ENCODE data around the gene UGT1A7.

The UGT1A7 gene

DNA sequence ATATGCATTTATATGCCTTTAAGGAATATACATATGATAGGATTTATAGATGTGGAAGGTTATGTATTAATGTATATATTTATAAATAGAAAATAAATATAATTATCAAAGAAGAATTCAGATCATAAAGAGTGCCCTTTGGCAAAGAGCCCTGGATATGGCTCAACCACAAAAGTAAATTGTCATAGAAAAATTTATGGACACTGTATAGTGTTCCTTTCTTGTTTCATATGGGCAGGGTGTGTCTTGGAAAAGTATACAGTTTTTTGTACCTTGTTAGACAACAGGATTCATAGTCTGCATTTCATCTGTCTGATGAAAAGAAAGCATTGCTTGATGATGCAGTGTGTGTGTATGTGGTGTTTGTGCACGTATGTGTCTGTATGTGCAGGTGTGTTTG, 2.9 kb downstream of the UGT1A7 start:
- no peak overlapping the region for H3K4me3 ChIP-seq (ENCODE audit: low read length)
- H3K36me3 ChIP-seq (ENCODE audit: insufficient read depth, low read length): no peaks in the 10 kb centered on the region
- H3K4me1 ChIP-seq (ENCODE audit: insufficient read depth, low read length): no peaks in the 10 kb centered on the region
- WGBS: 94% methylated on average over 1 of the region's 1 CpG
- no peaks in the 10 kb centered on the region for H3K27me3 ChIP-seq (ENCODE audit: insufficient read depth, low read length)
- H3K9ac ChIP-seq (ENCODE audit: low read depth, low read length): no peak overlapping the region
- no peaks in the 10 kb centered on the region for H3K9me3 ChIP-seq (ENCODE audit: insufficient read depth, low read depth, low read length)
- no peak overlapping the region for H3K27ac ChIP-seq (ENCODE audit: low read depth, low read length)

GRCh38 chr2:233686928-233687327, 5.2 kb downstream of the UGT1A7 start:
- H3K9me3 ChIP-seq (ENCODE audit: insufficient read depth, low read depth, low read length): no peaks in the 10 kb centered on the region
- no peaks in the 10 kb centered on the region for H3K27me3 ChIP-seq (ENCODE audit: insufficient read depth, low read length)
- H3K27ac ChIP-seq (ENCODE audit: low read depth, low read length): no peak overlapping the region
- H3K4me3 ChIP-seq (ENCODE audit: low read length): no peak overlapping the region
- WGBS: 86% methylated on average over 5 of the region's 5 CpGs
- no peak overlapping the region for H3K9ac ChIP-seq (ENCODE audit: low read depth, low read length)
- H3K36me3 ChIP-seq (ENCODE audit: insufficient read depth, low read length): no peaks in the 10 kb centered on the region
- no peaks in the 10 kb centered on the region; the same call in 1 of the 2 replicates for H3K4me1 ChIP-seq (ENCODE audit: insufficient read depth, low read length)

- no peak overlapping the region for H3K4me3 ChIP-seq (ENCODE audit: low read length)
- no peak overlapping the region for H3K27ac ChIP-seq (ENCODE audit: low read depth, low read length)
- no peaks in the 10 kb centered on the region for H3K9me3 ChIP-seq (ENCODE audit: insufficient read depth, low read depth, low read length)
- H3K36me3 ChIP-seq (ENCODE audit: insufficient read depth, low read length): no peaks in the 10 kb centered on the region
- WGBS: 99% methylated on average over 3 of the region's 5 CpGs
- H3K4me1 ChIP-seq (ENCODE audit: insufficient read depth, low read length): no peaks in the 10 kb centered on the region; the same call in 1 of the 2 replicates
- no peaks in the 10 kb centered on the region for H3K27me3 ChIP-seq (ENCODE audit: insufficient read depth, low read length)
- no peak overlapping the region for H3K9ac ChIP-seq (ENCODE audit: low read depth, low read length)
Observed at GRCh38 chr2:233688341-233688740, 6.6 kb downstream of the UGT1A7 start.

DNA sequence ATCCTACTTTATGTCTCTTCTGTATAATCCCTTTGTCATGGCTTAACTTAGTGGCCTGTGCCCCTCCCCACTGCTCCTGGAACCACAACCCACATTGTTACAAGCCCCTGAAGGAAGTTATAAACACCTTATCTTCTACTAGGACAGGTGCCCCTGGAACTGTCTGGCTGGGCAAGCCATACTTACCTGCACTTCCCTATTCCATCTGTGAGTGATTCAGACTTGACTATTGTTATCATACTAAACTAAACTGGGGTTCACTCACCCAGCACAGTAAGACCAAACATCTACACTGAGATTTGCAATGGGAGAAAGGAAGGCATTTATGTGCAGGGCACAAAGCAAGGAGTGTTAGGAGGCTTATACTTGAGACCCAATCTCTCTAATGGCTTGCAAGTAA, 7.3 kb downstream of the UGT1A7 start:
- no peak overlapping the region for H3K4me3 ChIP-seq (ENCODE audit: low read length)
- H3K27ac ChIP-seq (ENCODE audit: low read depth, low read length): no peak overlapping the region
- no peaks in the 10 kb centered on the region for H3K9me3 ChIP-seq (ENCODE audit: insufficient read depth, low read depth, low read length)
- no peak overlapping the region for H3K9ac ChIP-seq (ENCODE audit: low read depth, low read length)
- H3K27me3 ChIP-seq (ENCODE audit: insufficient read depth, low read length): no peaks in the 10 kb centered on the region
- no peaks in the 10 kb centered on the region; the same call in 1 of the 2 replicates for H3K4me1 ChIP-seq (ENCODE audit: insufficient read depth, low read length)
- no peaks in the 10 kb centered on the region for H3K36me3 ChIP-seq (ENCODE audit: insufficient read depth, low read length)

DNA sequence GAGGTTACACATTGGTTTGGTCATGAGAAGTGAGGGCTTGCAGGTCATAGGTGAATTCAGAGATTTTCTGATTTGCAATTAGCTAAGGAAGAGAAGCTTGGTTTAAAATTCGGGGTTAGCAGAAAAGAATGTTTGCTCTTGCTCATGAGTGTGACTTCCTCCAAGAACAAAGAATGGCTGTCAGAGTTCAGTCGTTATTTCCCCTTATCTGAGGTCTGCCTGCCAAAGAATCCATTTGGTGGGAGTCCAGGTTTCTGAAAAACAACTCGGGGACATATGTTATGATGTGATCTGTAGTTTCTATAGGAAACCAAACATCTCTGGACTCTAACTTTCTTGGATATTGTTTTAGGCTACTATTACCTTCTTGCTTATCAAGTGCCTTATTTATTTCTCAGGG, 7.8 kb downstream of the UGT1A7 start:
- no peak overlapping the region for H3K27ac ChIP-seq (ENCODE audit: low read depth, low read length)
- no peak overlapping the region for H3K4me3 ChIP-seq (ENCODE audit: low read length)
- H3K4me1 ChIP-seq (ENCODE audit: insufficient read depth, low read length): no peaks in the 10 kb centered on the region; the same call in 1 of the 2 replicates
- H3K27me3 ChIP-seq (ENCODE audit: insufficient read depth, low read length): no peaks in the 10 kb centered on the region
- H3K9ac ChIP-seq (ENCODE audit: low read depth, low read length): no peak overlapping the region
- WGBS: 64% methylated on average over 3 of the region's 3 CpGs
- no peaks in the 10 kb centered on the region for H3K36me3 ChIP-seq (ENCODE audit: insufficient read depth, low read length)
- H3K9me3 ChIP-seq (ENCODE audit: insufficient read depth, low read depth, low read length): no peaks in the 10 kb centered on the region

DNA sequence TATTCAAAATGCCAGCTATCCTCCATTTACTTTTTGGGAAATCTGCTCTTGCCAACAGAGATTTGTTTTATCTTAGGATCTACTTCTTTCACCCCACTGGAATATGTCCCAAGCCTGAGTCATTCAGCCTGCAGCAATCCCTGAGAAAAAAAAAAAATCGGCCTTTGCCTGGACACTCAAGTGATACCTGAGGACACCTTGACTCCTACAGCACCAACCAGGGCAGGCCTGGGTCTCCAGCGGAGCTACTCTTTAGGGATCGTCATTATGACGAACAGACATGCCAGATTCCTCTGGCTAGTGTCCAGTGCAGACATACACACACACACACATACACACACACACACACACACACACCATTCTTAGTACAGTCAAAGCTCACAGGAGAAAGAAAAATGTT, 8.7 kb downstream of the UGT1A7 start:
- no peak overlapping the region for H3K4me3 ChIP-seq (ENCODE audit: low read length)
- no peak overlapping the region for H3K9ac ChIP-seq (ENCODE audit: low read depth, low read length)
- no peaks in the 10 kb centered on the region for H3K9me3 ChIP-seq (ENCODE audit: insufficient read depth, low read depth, low read length)
- H3K27ac ChIP-seq (ENCODE audit: low read depth, low read length): no peak overlapping the region
- H3K36me3 ChIP-seq (ENCODE audit: insufficient read depth, low read length): no peaks in the 10 kb centered on the region
- WGBS: 93% methylated on average over 4 of the region's 4 CpGs
- no peaks in the 10 kb centered on the region for H3K27me3 ChIP-seq (ENCODE audit: insufficient read depth, low read length)
- no peaks in the 10 kb centered on the region; the same call in 1 of the 2 replicates for H3K4me1 ChIP-seq (ENCODE audit: insufficient read depth, low read length)

- Histone ChIP-seq H3K9me3 (ENCODE audit: insufficient read depth, low read depth, low read length) (no peaks in the 10 kb centered on the region), H3K27ac (ENCODE audit: low read depth, low read length) (no peak overlapping the region), H3K4me3 (ENCODE audit: low read length) (no peak overlapping the region), H3K9ac (ENCODE audit: low read depth, low read length) (no peak overlapping the region), H3K4me1 (ENCODE audit: insufficient read depth, low read length) (no peaks in the 10 kb centered on the region; the same call in 1 of the 2 replicates), H3K36me3 (ENCODE audit: insufficient read depth, low read length) (no peaks in the 10 kb centered on the region), H3K27me3 (ENCODE audit: insufficient read depth, low read length) (no peaks in the 10 kb centered on the region)
- 81% methylated on average over 10 of the region's 11 CpGs for WGBS
Observed at GRCh38 chr2:233691443-233692433, 10.0 kb downstream of the UGT1A7 start.

DNA sequence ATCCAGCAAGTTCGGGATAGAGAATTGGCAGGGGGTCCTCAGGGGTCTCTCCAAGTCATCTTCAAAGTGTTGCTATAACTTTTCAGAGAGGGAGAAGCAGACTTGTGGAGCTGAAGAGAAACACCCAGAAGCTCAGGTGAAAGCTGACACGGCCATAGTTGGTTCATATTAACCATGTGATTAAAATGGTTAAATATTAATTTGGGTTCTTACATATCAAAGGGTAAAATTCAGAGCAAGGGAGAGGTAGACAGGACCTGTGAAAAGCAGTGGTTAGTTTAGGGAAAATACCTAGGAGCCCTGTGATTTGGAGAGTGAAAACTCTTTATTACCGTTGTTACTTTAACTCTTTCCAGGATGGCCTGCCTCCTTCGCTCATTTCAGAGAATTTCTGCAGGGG, 10.9 kb downstream of the UGT1A7 start, which contains the start of gene UGT1A6:
TSS of gene UGT1A6 (plus strand) at position 243 of the 400 bp plus-strand sequence. CDS start at position 358, 115 bp downstream.
- Histone ChIP-seq H3K27ac (ENCODE audit: low read depth, low read length) (no peak within 1 kb of the TSS), H3K4me3 (ENCODE audit: low read length) (no peak within 1 kb of the TSS), H3K9me3 (ENCODE audit: insufficient read depth, low read depth, low read length) (no peaks in the 10 kb centered on the region), H3K4me1 (ENCODE audit: insufficient read depth, low read length) (no peaks in the 10 kb centered on the region; the same call in 1 of the 2 replicates), H3K9ac (ENCODE audit: low read depth, low read length) (no peak within 1 kb of the TSS), H3K27me3 (ENCODE audit: insufficient read depth, low read length) (no peaks in the 10 kb centered on the region), H3K36me3 (ENCODE audit: insufficient read depth, low read length) (no peaks in the 10 kb centered on the region)
- WGBS: 95% methylated on average over 4 of the region's 4 CpGs

- 79% methylated on average over 6 of the region's 6 CpGs for WGBS
- no peaks in the 10 kb centered on the region; the same call in 1 of the 2 replicates for H3K4me1 ChIP-seq (ENCODE audit: insufficient read depth, low read length)
- no peak overlapping the region for H3K4me3 ChIP-seq (ENCODE audit: low read length)
- H3K27ac ChIP-seq (ENCODE audit: low read depth, low read length): no peak overlapping the region
- no peak overlapping the region for H3K9ac ChIP-seq (ENCODE audit: low read depth, low read length)
- no peaks in the 10 kb centered on the region for H3K36me3 ChIP-seq (ENCODE audit: insufficient read depth, low read length)
- no peaks in the 10 kb centered on the region for H3K27me3 ChIP-seq (ENCODE audit: insufficient read depth, low read length)
- no peaks in the 10 kb centered on the region for H3K9me3 ChIP-seq (ENCODE audit: insufficient read depth, low read depth, low read length)
Observed at GRCh38 chr2:233693963-233694362, 12.3 kb downstream of the UGT1A7 start.

GRCh38 chr2:233698740-233699139, 17.0 kb downstream of the UGT1A7 start:
- peaks cover 7% of the 10 kb centered on the region; the same call in 1 of the 2 replicates for H3K4me1 ChIP-seq (ENCODE audit: insufficient read depth, low read length)
- H3K27ac ChIP-seq (ENCODE audit: low read depth, low read length): no peak overlapping the region
- WGBS: 84% methylated on average over 4 of the region's 4 CpGs

GRCh38 chr2:233699424-233700027, 17.8 kb downstream of the UGT1A7 start:
- no peaks in the 10 kb centered on the region for H3K9me3 ChIP-seq (ENCODE audit: insufficient read depth, low read depth, low read length)
- peak overlapping the region; percentile 60; the same call in 1 of the 2 replicates for H3K9ac ChIP-seq (ENCODE audit: low read depth, low read length)
- no peaks in the 10 kb centered on the region for H3K36me3 ChIP-seq (ENCODE audit: insufficient read depth, low read length)
- no peaks in the 10 kb centered on the region for H3K27me3 ChIP-seq (ENCODE audit: insufficient read depth, low read length)
- H3K27ac ChIP-seq (ENCODE audit: low read depth, low read length): peak overlapping the region; percentile 79
- WGBS: 97% methylated on average over 5 of the region's 8 CpGs
- no peak overlapping the region for H3K4me3 ChIP-seq (ENCODE audit: low read length)
- H3K4me1 ChIP-seq (ENCODE audit: insufficient read depth, low read length): peaks cover 7% of the 10 kb centered on the region; the same call in 1 of the 2 replicates

More at GRCh38 chr2:233698740-233699139, 17.0 kb downstream of the UGT1A7 start:
- H3K9ac ChIP-seq (ENCODE audit: low read depth, low read length): no peak overlapping the region
- H3K27me3 ChIP-seq (ENCODE audit: insufficient read depth, low read length): no peaks in the 10 kb centered on the region
- H3K4me3 ChIP-seq (ENCODE audit: low read length): no peak overlapping the region
- no peaks in the 10 kb centered on the region for H3K9me3 ChIP-seq (ENCODE audit: insufficient read depth, low read depth, low read length)
- no peaks in the 10 kb centered on the region for H3K36me3 ChIP-seq (ENCODE audit: insufficient read depth, low read length)
